GM23338 (cell line): ENCODE measurements around the gene GEN1. TPM values are rescaled to one million over a fixed set of nuclear protein-coding genes. Genes with fewer than 3 reads are reported as not detected.

Experiments used
- ATAC-seq: fragments of 200-7000 bp; cut with Tn5 transposase; 3 replicates; pipeline ENCODE4 v1.9.1; 2020
- DNase-seq: peaks from one replicate; pipeline ENCODE4 v3.0.0-alpha.2; 2015; ENCODE audit warnings: low spot score
- H2AFZ ChIP-seq: fragments of 200-600 bp; sonication (generic); 2 replicates; pipeline ENCODE4 v1.8.0; 2016; ENCODE audit warnings: antibody characterized with exemption, mild to moderate bottlenecking, moderate library complexity
- H3F3A ChIP-seq: fragments of 200-600 bp; sonication (generic); replicated peaks from 2 replicates; pipeline ENCODE4 v1.8.0; 2017; ENCODE audit warnings: antibody characterized with exemption, mixed run types, low read depth
- H3K27ac ChIP-seq: fragments of 200-600 bp; sonication (generic); 2 replicates; pipeline ENCODE4 v1.6.1; 2016; ENCODE audit warnings: low read depth
- H3K27me3 ChIP-seq: fragments of 200-600 bp; sonication (generic); 2 replicates; pipeline ENCODE4 v1.8.0; 2016; ENCODE audit warnings: mild to moderate bottlenecking, mixed run types, moderate library complexity; ENCODE audit not compliant: insufficient read depth
- H3K36me3 ChIP-seq: fragments of 200-600 bp; sonication (generic); 2 replicates; pipeline ENCODE4 v1.8.0; 2016; ENCODE audit warnings: mild to moderate bottlenecking; ENCODE audit not compliant: insufficient read depth
- H3K4me1 ChIP-seq: fragments of 200-600 bp; sonication (generic); 2 replicates; pipeline ENCODE4 v1.8.0; 2016; ENCODE audit warnings: mild to moderate bottlenecking, moderate library complexity; ENCODE audit not compliant: insufficient read depth
- H3K4me2 ChIP-seq: fragments of 200-600 bp; sonication (generic); 2 replicates; pipeline ENCODE4 v1.7.1; 2017; ENCODE audit warnings: mixed run types
- H3K4me3 ChIP-seq: fragments of 200-600 bp; sonication (generic); 2 replicates; pipeline ENCODE4 v1.6.1; 2016; ENCODE audit warnings: mixed run types
- H3K79me2 ChIP-seq: fragments of 200-600 bp; sonication (generic); replicated peaks from 2 replicates; pipeline ENCODE4 v1.8.0; 2017; ENCODE audit warnings: mild to moderate bottlenecking; ENCODE audit not compliant: insufficient read depth
- H3K9me2 ChIP-seq: fragments of 200-600 bp; sonication (generic); 2 replicates; pipeline ENCODE4 v1.8.0; 2017; ENCODE audit not compliant: insufficient read depth
- H4K20me1 ChIP-seq: fragments of 200-600 bp; sonication (generic); replicated peaks from 2 replicates; pipeline ENCODE4 v1.8.0; 2017; ENCODE audit warnings: mild to moderate bottlenecking; ENCODE audit not compliant: insufficient read depth
- H3K27ac Mint-ChIP-seq: 2 replicates; pipeline ENCODE4 v1.8.0; 2020; ENCODE audit warnings: inconsistent platforms, mild to moderate bottlenecking, moderate library complexity, mixed read lengths
- H3K27me3 Mint-ChIP-seq: 3 replicates; pipeline ENCODE4 v1.8.0; 2022; ENCODE audit warnings: low read depth, mild to moderate bottlenecking, moderate library complexity, mixed read lengths, inconsistent platforms; ENCODE audit not compliant: insufficient read depth, poor library complexity
- H3K36me3 Mint-ChIP-seq: 3 replicates; pipeline ENCODE4 v1.8.0; 2021; ENCODE audit warnings: low read depth, mild to moderate bottlenecking, inconsistent platforms, moderate library complexity, mixed read lengths
- H3K4me1 Mint-ChIP-seq: 3 replicates; pipeline ENCODE4 v1.8.0; 2020; ENCODE audit warnings: mild to moderate bottlenecking, inconsistent platforms, mixed read lengths
- H3K4me3 Mint-ChIP-seq: 3 replicates; pipeline ENCODE4 v1.8.0; 2021; ENCODE audit warnings: moderate library complexity, mild to moderate bottlenecking, inconsistent platforms, mixed read lengths
- H3K9me3 Mint-ChIP-seq: 3 replicates; pipeline ENCODE4 v1.8.0; 2020; ENCODE audit warnings: moderate library complexity, mild to moderate bottlenecking, inconsistent platforms, mixed read lengths
- CREB1 ChIP-seq: fragments of 250-450 bp; sonication (Bioruptor Pico); IDR thresholded peaks from 2 replicates; pipeline ENCODE4 v1.5.0; 2020; ENCODE audit warnings: low read depth, mild to moderate bottlenecking, moderate library complexity
- EZH2 ChIP-seq: fragments of 200-600 bp; sonication (generic); IDR thresholded peaks from one replicate; pipeline ENCODE4 v1.8.0; 2017; ENCODE audit warnings: antibody characterized with exemption, mild to moderate bottlenecking, low read depth; ENCODE audit not compliant: unreplicated experiment
- EZH2phosphoT487 ChIP-seq: fragments of 200-600 bp; sonication (generic); IDR thresholded peaks from one replicate; pipeline ENCODE4 v1.8.1; 2018; ENCODE audit warnings: antibody characterized with exemption; ENCODE audit not compliant: unreplicated experiment
- JUNB ChIP-seq: IDR thresholded peaks from one replicate; pipeline ENCODE4 v1.6.1; 2016; ENCODE audit warnings: antibody characterized with exemption; ENCODE audit not compliant: unreplicated experiment
- NANOG ChIP-seq: IDR thresholded peaks from 2 replicates; pipeline ENCODE4 v1.6.1; 2016; ENCODE audit warnings: antibody characterized with exemption, borderline replicate concordance
- POLR2AphosphoS5 ChIP-seq: IDR thresholded peaks from 2 replicates; pipeline ENCODE4 v1.6.1; 2016; ENCODE audit warnings: antibody characterized with exemption, low read depth
- REST ChIP-seq: IDR thresholded peaks from one replicate; pipeline ENCODE4 v1.6.1; 2018; ENCODE audit warnings: antibody characterized with exemption; ENCODE audit not compliant: unreplicated experiment
- STAT1 ChIP-seq: IDR thresholded peaks from one replicate; pipeline ENCODE4 v1.6.1; 2016; ENCODE audit warnings: antibody characterized with exemption; ENCODE audit not compliant: unreplicated experiment
- ZNF114 ChIP-seq: fragments of 250-450 bp; sonication (Bioruptor Pico); IDR thresholded peaks from 2 replicates; pipeline ENCODE4 v1.5.0; 2020; ENCODE audit warnings: mild to moderate bottlenecking, moderate library complexity
- ZNF331 ChIP-seq: fragments of 250-450 bp; sonication (Bioruptor Pico); IDR thresholded peaks from 2 replicates; pipeline ENCODE4 v1.5.0; 2020; ENCODE audit warnings: low read depth, mild to moderate bottlenecking, moderate library complexity
- polyA plus RNA-seq: library from polyadenylated mRNA; unstranded; fragments of >200 nt; fragmentation: Nextera tagmentation; extraction: Ambion mirVana; gene quantifications from 2 replicates; pipeline ENCODE4 v1.2.1, GENCODE V29; 2016
- total RNA-seq: library from RNA; depleted of rRNA; stranded (reverse); fragments of >200 nt; shearing (Covaris generic); gene quantifications from 2 replicates; pipeline ENCODE4 v1.2.3, GENCODE V29; 2014
- TF ChIP-seq, protein P1 (sequence below), 2 experiments: fragments of 200-600 bp in 1 of 2; sonication (generic) in 1 of 2; conservative IDR thresholded peaks; 2 replicates each; pipeline versions ENCODE4 v1.5.1 to v1.6.1; 2016 to 2017; ENCODE audit warnings: antibody characterized with exemption in 2 of 2, low read depth in 2 of 2, mild to moderate bottlenecking in 2 of 2, moderate library complexity in 1 of 2
- TF ChIP-seq, protein P2 (sequence below): fragments of 250-450 bp; sonication (Bioruptor Pico); IDR thresholded peaks from 2 replicates; pipeline ENCODE4 v1.5.0; 2020; ENCODE audit warnings: mild to moderate bottlenecking, moderate library complexity
- TF ChIP-seq, protein P3 (sequence below): IDR thresholded peaks from 2 replicates; pipeline ENCODE4 v1.6.1; 2016; ENCODE audit warnings: antibody characterized with exemption

GEN1 gene
- total and polyA plus RNA-seq, 2 experiments from 2014 or later = 14.2 to 43.3 TPM

GRCh38 chr2:17805717-17806363 lies 51.9 kb downstream of the GEN1 start:
- H3K27ac ChIP-seq = no peak overlapping the region
- H3K27me3 ChIP-seq = no peaks in the 10 kb centered on the region
- no peaks in the 10 kb centered on the region for H3K79me2 ChIP-seq
- Mint-ChIP-seq H3K27ac (no peak overlapping the region), H3K27me3 (peaks cover 4% of the 10 kb centered on the region), H3K4me3 (no peak overlapping the region), H3K4me1 (peaks cover 10% of the 10 kb centered on the region), H3K36me3 (no peaks in the 10 kb centered on the region), H3K9me3 (no peaks in the 10 kb centered on the region)
- H4K20me1 ChIP-seq = no peaks in the 10 kb centered on the region
- ATAC-seq (no peak), DNase-seq (no peak)
- no peaks in the 10 kb centered on the region for H3F3A ChIP-seq
- H2AFZ ChIP-seq = no peak overlapping the region
- no peak overlapping the region for H3K4me3 ChIP-seq
- peaks cover 4% of the 10 kb centered on the region; the same call in 1 of the 2 replicates for H3K9me2 ChIP-seq
- no peaks in the 10 kb centered on the region for H3K36me3 ChIP-seq
- H3K4me1 ChIP-seq = no peaks in the 10 kb centered on the region
- TF ChIP-seq REST = no peak
- TF ChIP-seq CREB1 (CRISPR knock-in tag) = no peak
- TF ChIP-seq JUNB = no peak
- no peak for TF ChIP-seq ZNF331
- TF ChIP-seq EZH2phosphoT487 = no peak
- TF ChIP-seq, protein P1, sequence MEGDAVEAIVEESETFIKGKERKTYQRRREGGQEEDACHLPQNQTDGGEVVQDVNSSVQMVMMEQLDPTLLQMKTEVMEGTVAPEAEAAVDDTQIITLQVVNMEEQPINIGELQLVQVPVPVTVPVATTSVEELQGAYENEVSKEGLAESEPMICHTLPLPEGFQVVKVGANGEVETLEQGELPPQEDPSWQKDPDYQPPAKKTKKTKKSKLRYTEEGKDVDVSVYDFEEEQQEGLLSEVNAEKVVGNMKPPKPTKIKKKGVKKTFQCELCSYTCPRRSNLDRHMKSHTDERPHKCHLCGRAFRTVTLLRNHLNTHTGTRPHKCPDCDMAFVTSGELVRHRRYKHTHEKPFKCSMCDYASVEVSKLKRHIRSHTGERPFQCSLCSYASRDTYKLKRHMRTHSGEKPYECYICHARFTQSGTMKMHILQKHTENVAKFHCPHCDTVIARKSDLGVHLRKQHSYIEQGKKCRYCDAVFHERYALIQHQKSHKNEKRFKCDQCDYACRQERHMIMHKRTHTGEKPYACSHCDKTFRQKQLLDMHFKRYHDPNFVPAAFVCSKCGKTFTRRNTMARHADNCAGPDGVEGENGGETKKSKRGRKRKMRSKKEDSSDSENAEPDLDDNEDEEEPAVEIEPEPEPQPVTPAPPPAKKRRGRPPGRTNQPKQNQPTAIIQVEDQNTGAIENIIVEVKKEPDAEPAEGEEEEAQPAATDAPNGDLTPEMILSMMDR (conservative IDR thresholded peaks at IDR 0.05; ENCODE audit: low read depth in 2 of 2) = no peak
- no peak for TF ChIP-seq STAT1
- no peak for TF ChIP-seq ZNF114 (CRISPR knock-in tag)
- no peak for TF ChIP-seq NANOG
- TF ChIP-seq, protein P2, sequence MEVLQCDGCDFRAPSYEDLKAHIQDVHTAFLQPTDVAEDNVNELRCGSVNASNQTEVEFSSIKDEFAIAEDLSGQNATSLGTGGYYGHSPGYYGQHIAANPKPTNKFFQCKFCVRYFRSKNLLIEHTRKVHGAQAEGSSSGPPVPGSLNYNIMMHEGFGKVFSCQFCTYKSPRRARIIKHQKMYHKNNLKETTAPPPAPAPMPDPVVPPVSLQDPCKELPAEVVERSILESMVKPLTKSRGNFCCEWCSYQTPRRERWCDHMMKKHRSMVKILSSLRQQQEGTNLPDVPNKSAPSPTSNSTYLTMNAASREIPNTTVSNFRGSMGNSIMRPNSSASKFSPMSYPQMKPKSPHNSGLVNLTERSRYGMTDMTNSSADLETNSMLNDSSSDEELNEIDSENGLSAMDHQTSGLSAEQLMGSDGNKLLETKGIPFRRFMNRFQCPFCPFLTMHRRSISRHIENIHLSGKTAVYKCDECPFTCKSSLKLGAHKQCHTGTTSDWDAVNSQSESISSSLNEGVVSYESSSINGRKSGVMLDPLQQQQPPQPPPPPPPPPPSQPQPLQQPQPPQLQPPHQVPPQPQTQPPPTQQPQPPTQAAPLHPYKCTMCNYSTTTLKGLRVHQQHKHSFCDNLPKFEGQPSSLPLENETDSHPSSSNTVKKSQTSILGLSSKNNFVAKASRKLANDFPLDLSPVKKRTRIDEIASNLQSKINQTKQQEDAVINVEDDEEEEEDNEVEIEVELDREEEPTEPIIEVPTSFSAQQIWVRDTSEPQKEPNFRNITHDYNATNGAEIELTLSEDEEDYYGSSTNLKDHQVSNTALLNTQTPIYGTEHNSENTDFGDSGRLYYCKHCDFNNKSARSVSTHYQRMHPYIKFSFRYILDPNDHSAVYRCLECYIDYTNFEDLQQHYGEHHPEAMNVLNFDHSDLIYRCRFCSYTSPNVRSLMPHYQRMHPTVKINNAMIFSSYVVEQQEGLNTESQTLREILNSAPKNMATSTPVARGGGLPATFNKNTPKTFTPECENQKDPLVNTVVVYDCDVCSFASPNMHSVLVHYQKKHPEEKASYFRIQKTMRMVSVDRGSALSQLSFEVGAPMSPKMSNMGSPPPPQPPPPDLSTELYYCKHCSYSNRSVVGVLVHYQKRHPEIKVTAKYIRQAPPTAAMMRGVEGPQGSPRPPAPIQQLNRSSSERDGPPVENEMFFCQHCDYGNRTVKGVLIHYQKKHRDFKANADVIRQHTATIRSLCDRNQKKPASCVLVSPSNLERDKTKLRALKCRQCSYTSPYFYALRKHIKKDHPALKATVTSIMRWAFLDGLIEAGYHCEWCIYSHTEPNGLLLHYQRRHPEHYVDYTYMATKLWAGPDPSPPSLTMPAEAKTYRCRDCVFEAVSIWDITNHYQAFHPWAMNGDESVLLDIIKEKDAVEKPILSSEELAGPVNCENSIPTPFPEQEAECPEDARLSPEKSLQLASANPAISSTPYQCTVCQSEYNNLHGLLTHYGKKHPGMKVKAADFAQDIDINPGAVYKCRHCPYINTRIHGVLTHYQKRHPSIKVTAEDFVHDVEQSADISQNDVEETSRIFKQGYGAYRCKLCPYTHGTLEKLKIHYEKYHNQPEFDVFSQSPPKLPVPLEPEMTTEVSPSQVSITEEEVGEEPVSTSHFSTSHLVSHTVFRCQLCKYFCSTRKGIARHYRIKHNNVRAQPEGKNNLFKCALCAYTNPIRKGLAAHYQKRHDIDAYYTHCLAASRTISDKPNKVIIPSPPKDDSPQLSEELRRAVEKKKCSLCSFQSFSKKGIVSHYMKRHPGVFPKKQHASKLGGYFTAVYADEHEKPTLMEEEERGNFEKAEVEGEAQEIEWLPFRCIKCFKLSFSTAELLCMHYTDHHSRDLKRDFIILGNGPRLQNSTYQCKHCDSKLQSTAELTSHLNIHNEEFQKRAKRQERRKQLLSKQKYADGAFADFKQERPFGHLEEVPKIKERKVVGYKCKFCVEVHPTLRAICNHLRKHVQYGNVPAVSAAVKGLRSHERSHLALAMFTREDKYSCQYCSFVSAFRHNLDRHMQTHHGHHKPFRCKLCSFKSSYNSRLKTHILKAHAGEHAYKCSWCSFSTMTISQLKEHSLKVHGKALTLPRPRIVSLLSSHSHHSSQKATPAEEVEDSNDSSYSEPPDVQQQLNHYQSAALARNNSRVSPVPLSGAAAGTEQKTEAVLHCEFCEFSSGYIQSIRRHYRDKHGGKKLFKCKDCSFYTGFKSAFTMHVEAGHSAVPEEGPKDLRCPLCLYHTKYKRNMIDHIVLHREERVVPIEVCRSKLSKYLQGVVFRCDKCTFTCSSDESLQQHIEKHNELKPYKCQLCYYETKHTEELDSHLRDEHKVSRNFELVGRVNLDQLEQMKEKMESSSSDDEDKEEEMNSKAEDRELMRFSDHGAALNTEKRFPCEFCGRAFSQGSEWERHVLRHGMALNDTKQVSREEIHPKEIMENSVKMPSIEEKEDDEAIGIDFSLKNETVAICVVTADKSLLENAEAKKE (CRISPR knock-in tag) = no peak
- TF ChIP-seq POLR2AphosphoS5 = no peak
- no peak for TF ChIP-seq EZH2
- TF ChIP-seq, protein P3, sequence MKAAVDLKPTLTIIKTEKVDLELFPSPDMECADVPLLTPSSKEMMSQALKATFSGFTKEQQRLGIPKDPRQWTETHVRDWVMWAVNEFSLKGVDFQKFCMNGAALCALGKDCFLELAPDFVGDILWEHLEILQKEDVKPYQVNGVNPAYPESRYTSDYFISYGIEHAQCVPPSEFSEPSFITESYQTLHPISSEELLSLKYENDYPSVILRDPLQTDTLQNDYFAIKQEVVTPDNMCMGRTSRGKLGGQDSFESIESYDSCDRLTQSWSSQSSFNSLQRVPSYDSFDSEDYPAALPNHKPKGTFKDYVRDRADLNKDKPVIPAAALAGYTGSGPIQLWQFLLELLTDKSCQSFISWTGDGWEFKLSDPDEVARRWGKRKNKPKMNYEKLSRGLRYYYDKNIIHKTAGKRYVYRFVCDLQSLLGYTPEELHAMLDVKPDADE = no peak
- H3K4me2 ChIP-seq = no peak overlapping the region
